ENCODE measurements around the gene EHD1.

Gene EHD1

GRCh38 chr11:64880240-64881001, 2.0 kb upstream of the EHD1 start:
- H3K79me2 ChIP-seq (ENCODE audit: insufficient read depth, low read length): peaks cover 37% of the 10 kb centered on the region
- no peaks in the 10 kb centered on the region for H3K9me3 ChIP-seq (ENCODE audit: insufficient read depth, low read depth, low read length)
- no peaks in the 10 kb centered on the region for H3K27me3 ChIP-seq (ENCODE audit: insufficient read depth, low read length, poor library complexity, severe bottlenecking)
- H2AFZ ChIP-seq (ENCODE audit: low read length): no peak overlapping the region
- no peak overlapping the region for H3K4me3 ChIP-seq (ENCODE audit: low read length, poor library complexity, severe bottlenecking)
- peaks cover 19% of the 10 kb centered on the region for H4K20me1 ChIP-seq (ENCODE audit: insufficient read depth, low read length, poor library complexity, severe bottlenecking)
- H3K9ac ChIP-seq (ENCODE audit: low read depth, low read length, poor library complexity, severe bottlenecking): peak overlapping the region; percentile 96
- peaks cover 39% of the 10 kb centered on the region for H3K4me1 ChIP-seq (ENCODE audit: insufficient read depth, low read length, poor library complexity, severe bottlenecking)
- H3K36me3 ChIP-seq (ENCODE audit: insufficient read depth, low read length): no peaks in the 10 kb centered on the region
- H3K9me2 ChIP-seq (replicated peaks; ENCODE audit: low read depth, low read length): no peaks in the 10 kb centered on the region
- no peak overlapping the region for H3K4me2 ChIP-seq (ENCODE audit: low read depth, low read length, poor library complexity, severe bottlenecking)
- TF ChIP-seq CTCF (conservative IDR thresholded peaks at IDR 0.05; ENCODE audit: low read length) (no peak), EZH2phosphoT487 (IDR thresholded peaks at IDR 0.05; ENCODE audit: borderline replicate concordance) (no peak)
- 0 out of 2 replicates have a peak, but pooled peaks cover 3% of the 10 kb centered on the region for H3F3A ChIP-seq (ENCODE audit: low read depth)

DNA sequence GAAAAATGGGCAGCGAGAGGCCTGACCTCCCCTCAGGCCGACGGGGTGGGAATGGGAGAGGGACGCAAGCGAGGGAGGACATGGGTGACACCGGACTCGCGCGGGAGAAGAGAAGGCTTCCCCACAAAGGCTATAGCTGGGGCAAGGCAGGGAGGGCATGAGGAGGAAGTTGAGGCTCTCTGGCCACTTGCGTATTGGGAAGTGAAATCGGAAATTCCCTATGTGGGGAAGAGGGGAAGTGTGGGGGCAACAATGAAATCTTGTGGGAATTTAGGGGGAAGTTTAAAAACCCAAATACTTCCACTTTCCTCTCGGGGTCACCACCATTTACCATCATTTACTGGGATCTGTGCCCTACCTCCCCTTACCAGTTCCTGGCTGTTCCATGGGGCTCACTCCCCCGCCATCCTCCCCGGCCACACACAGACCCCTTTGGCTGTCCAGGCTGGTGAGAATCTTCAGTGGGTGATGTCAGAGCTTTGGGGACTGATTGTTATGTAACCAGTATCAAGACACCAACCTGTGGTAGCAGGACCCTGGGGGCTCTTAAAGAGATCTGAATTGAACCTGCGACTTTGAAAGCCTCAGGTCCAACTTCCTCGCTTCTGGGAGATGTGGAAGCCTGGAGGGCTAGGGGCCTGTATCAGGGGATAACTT, 951 bp upstream of the EHD1 start:
- TF ChIP-seq CTCF (conservative IDR thresholded peaks at IDR 0.05; ENCODE audit: low read length): no peak
- TF ChIP-seq EZH2phosphoT487 (IDR thresholded peaks at IDR 0.05; ENCODE audit: borderline replicate concordance): no peak
- H2AFZ ChIP-seq (ENCODE audit: low read length): peak overlapping the region; percentile 80
- H3K4me1 ChIP-seq (ENCODE audit: insufficient read depth, low read length, poor library complexity, severe bottlenecking): peaks cover 44% of the 10 kb centered on the region
- peaks cover 20% of the 10 kb centered on the region for H4K20me1 ChIP-seq (ENCODE audit: insufficient read depth, low read length, poor library complexity, severe bottlenecking)
- H3K4me2 ChIP-seq (ENCODE audit: low read depth, low read length, poor library complexity, severe bottlenecking): peak overlapping the region; percentile 99
- peaks cover 47% of the 10 kb centered on the region for H3K79me2 ChIP-seq (ENCODE audit: insufficient read depth, low read length)
- H3K9me2 ChIP-seq (replicated peaks; ENCODE audit: low read depth, low read length): no peaks in the 10 kb centered on the region
- H3K9ac ChIP-seq (ENCODE audit: low read depth, low read length, poor library complexity, severe bottlenecking): peak overlapping the region; percentile 96
- 0 out of 2 replicates have a peak, but pooled peaks cover 3% of the 10 kb centered on the region for H3F3A ChIP-seq (ENCODE audit: low read depth)
- H3K27me3 ChIP-seq (ENCODE audit: insufficient read depth, low read length, poor library complexity, severe bottlenecking): no peaks in the 10 kb centered on the region
- peak overlapping the region; percentile 100 for H3K4me3 ChIP-seq (ENCODE audit: low read length, poor library complexity, severe bottlenecking)
- no peaks in the 10 kb centered on the region for H3K36me3 ChIP-seq (ENCODE audit: insufficient read depth, low read length)
- H3K9me3 ChIP-seq (ENCODE audit: insufficient read depth, low read depth, low read length): no peaks in the 10 kb centered on the region

DNA sequence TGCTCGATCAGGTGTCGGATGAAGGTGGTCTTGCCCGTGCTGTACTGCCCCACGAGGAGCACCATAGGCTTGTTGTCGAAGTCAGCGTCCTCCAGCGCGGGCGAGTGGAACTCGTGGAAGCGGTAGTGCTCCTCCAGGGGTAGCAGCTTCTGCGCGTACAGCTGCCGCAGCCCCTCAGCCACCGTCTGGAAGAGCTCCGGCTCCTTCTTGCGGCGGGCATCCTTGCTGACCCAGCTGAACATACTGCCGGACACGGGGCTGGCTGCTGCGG, 263 bp downstream of the EHD1 start:
- H3F3A ChIP-seq (ENCODE audit: low read depth): 0 out of 2 replicates have a peak, but pooled peaks cover 3% of the 10 kb centered on the region
- peak overlapping the region; percentile 87 for H3K4me3 ChIP-seq (ENCODE audit: low read length, poor library complexity, severe bottlenecking)
- peak overlapping the region; percentile 84 for H3K9ac ChIP-seq (ENCODE audit: low read depth, low read length, poor library complexity, severe bottlenecking)
- peaks cover 3% of the 10 kb centered on the region; the same call in 1 of the 2 replicates for H3K36me3 ChIP-seq (ENCODE audit: insufficient read depth, low read length)
- H3K9me3 ChIP-seq (ENCODE audit: insufficient read depth, low read depth, low read length): no peaks in the 10 kb centered on the region
- peaks cover 53% of the 10 kb centered on the region for H3K79me2 ChIP-seq (ENCODE audit: insufficient read depth, low read length)
- peak overlapping the region; percentile 93 for H3K4me2 ChIP-seq (ENCODE audit: low read depth, low read length, poor library complexity, severe bottlenecking)
- peaks cover 20% of the 10 kb centered on the region for H4K20me1 ChIP-seq (ENCODE audit: insufficient read depth, low read length, poor library complexity, severe bottlenecking)
- H2AFZ ChIP-seq (ENCODE audit: low read length): peak overlapping the region; percentile 80
- no peak for TF ChIP-seq CTCF (conservative IDR thresholded peaks at IDR 0.05; ENCODE audit: low read length)
- TF ChIP-seq EZH2phosphoT487 (IDR thresholded peaks at IDR 0.05; ENCODE audit: borderline replicate concordance): no peak
- H3K4me1 ChIP-seq (ENCODE audit: insufficient read depth, low read length, poor library complexity, severe bottlenecking): peaks cover 47% of the 10 kb centered on the region
- H3K9me2 ChIP-seq (replicated peaks; ENCODE audit: low read depth, low read length): no peaks in the 10 kb centered on the region
- no peaks in the 10 kb centered on the region for H3K27me3 ChIP-seq (ENCODE audit: insufficient read depth, low read length, poor library complexity, severe bottlenecking)
